OCI-LY3 (cell line): Measurements from ENCODE around the gene DHX35.

Source experiments
- H2AFZ ChIP-seq: fragments of 200-600, 300-600 bp; shearing (Covaris generic); 2 replicates; pipeline ENCODE4 v1.6.0; 2014; ENCODE audit warnings: antibody characterized with exemption, low read depth, low read length
- H3K27ac ChIP-seq: fragments of 200-600, 300-600 bp; sonication (generic); 2 replicates; pipeline ENCODE4 v1.5.1; 2014; ENCODE audit warnings: mild to moderate bottlenecking, low read length, moderate library complexity, mixed read lengths
- H3K27me3 ChIP-seq: fragments of 200-600, 300-600 bp; sonication (generic); 2 replicates; pipeline ENCODE4 v1.6.1; 2014; ENCODE audit warnings: low read depth, low read length, mixed read lengths
- H3K36me3 ChIP-seq: fragments of 200-600, 300-600 bp; sonication (generic); replicated peaks from 2 replicates; pipeline ENCODE3; 2014; ENCODE audit warnings: low read depth, low read length, mixed read lengths
- H3K4me1 ChIP-seq: fragments of 300-600, 200-600 bp; sonication (generic); 2 replicates; pipeline ENCODE4 v1.6.1; 2014; ENCODE audit warnings: low read length, mixed read lengths
- H3K4me2 ChIP-seq: fragments of 200-600, 300-600 bp; sonication (generic); 2 replicates; pipeline ENCODE4 v1.6.1; 2014; ENCODE audit warnings: low read length, mixed read lengths
- H3K4me3 ChIP-seq: fragments of 300-600, 200-600 bp; sonication (generic); 2 replicates; pipeline ENCODE4 v1.5.1; 2014; ENCODE audit warnings: antibody characterized with exemption, mild to moderate bottlenecking, low read length, moderate library complexity
- H3K79me2 ChIP-seq: fragments of 300-600, 200-600 bp; shearing (Covaris generic); 2 replicates; pipeline ENCODE4 v1.6.1; 2014; ENCODE audit warnings: mild to moderate bottlenecking, low read length, mixed read lengths
- H3K9ac ChIP-seq: fragments of 300-600, 200-600 bp; shearing (Covaris generic); 2 replicates; pipeline ENCODE4 v1.6.0; 2014; ENCODE audit warnings: mild to moderate bottlenecking, low read length, moderate library complexity
- H3K9me3 ChIP-seq: fragments of 200-600, 300-600 bp; shearing (Covaris generic); 2 replicates; pipeline ENCODE4 v1.6.1; 2014; ENCODE audit warnings: low read length, mixed read lengths; ENCODE audit not compliant: insufficient read depth
- H4K20me1 ChIP-seq: fragments of 200-600, 300-600 bp; sonication (generic); 2 replicates; pipeline ENCODE4 v1.6.1; 2016; ENCODE audit warnings: low read length, mixed read lengths; ENCODE audit not compliant: insufficient read depth
- EZH2phosphoT487 ChIP-seq: fragments of 200-600 bp; shearing (Covaris generic); IDR thresholded peaks from 2 replicates; pipeline ENCODE4 v1.6.1; 2018; ENCODE audit warnings: antibody characterized with exemption, mixed run types, low read depth
- TF ChIP-seq, protein P1 (sequence below): fragments of 200-600, 300-600 bp; sonication (generic); IDR thresholded peaks from 2 replicates; pipeline ENCODE4 v1.5.1; 2014; ENCODE audit warnings: antibody characterized with exemption, low read length, low read depth

The DHX35 gene

GRCh38 chr20:38973645-38974044 is 11.5 kb downstream of the DHX35 start:
- TF ChIP-seq, protein P1, sequence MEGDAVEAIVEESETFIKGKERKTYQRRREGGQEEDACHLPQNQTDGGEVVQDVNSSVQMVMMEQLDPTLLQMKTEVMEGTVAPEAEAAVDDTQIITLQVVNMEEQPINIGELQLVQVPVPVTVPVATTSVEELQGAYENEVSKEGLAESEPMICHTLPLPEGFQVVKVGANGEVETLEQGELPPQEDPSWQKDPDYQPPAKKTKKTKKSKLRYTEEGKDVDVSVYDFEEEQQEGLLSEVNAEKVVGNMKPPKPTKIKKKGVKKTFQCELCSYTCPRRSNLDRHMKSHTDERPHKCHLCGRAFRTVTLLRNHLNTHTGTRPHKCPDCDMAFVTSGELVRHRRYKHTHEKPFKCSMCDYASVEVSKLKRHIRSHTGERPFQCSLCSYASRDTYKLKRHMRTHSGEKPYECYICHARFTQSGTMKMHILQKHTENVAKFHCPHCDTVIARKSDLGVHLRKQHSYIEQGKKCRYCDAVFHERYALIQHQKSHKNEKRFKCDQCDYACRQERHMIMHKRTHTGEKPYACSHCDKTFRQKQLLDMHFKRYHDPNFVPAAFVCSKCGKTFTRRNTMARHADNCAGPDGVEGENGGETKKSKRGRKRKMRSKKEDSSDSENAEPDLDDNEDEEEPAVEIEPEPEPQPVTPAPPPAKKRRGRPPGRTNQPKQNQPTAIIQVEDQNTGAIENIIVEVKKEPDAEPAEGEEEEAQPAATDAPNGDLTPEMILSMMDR = no peak
- no peak for TF ChIP-seq EZH2phosphoT487
- no peaks in the 10 kb centered on the region for H3K9me3 ChIP-seq
- peaks cover 28% of the 10 kb centered on the region for H3K4me1 ChIP-seq
- H3K27me3 ChIP-seq = no peaks in the 10 kb centered on the region
- H3K4me3 ChIP-seq = peak overlapping the region; percentile 30
- peak overlapping the region; percentile 60 for H3K27ac ChIP-seq
- peak overlapping the region; percentile 60 for H3K4me2 ChIP-seq
- H3K36me3 ChIP-seq = peaks cover 32% of the 10 kb centered on the region
- H3K79me2 ChIP-seq = peaks cover 25% of the 10 kb centered on the region
- H4K20me1 ChIP-seq = no peaks in the 10 kb centered on the region
- H2AFZ ChIP-seq = no peak overlapping the region
- H3K9ac ChIP-seq = peak overlapping the region; percentile 8; the same call in 1 of the 2 replicates

- Histone ChIP-seq H3K36me3 (peaks cover 22% of the 10 kb centered on the region), H3K27me3 (no peaks in the 10 kb centered on the region), H3K9me3 (no peaks in the 10 kb centered on the region), H3K27ac (no peak overlapping the region), H2AFZ (no peak overlapping the region), H3K79me2 (peaks cover 35% of the 10 kb centered on the region), H3K9ac (no peak overlapping the region), H4K20me1 (no peaks in the 10 kb centered on the region), H3K4me1 (peaks cover 28% of the 10 kb centered on the region), H3K4me3 (no peak overlapping the region), H3K4me2 (no peak overlapping the region)
- TF ChIP-seq EZH2phosphoT487 = no peak
- TF ChIP-seq, protein P1 = no peak
Measured at GRCh38 chr20:38975539-38976120, 13.5 kb downstream of the DHX35 start.

DNA sequence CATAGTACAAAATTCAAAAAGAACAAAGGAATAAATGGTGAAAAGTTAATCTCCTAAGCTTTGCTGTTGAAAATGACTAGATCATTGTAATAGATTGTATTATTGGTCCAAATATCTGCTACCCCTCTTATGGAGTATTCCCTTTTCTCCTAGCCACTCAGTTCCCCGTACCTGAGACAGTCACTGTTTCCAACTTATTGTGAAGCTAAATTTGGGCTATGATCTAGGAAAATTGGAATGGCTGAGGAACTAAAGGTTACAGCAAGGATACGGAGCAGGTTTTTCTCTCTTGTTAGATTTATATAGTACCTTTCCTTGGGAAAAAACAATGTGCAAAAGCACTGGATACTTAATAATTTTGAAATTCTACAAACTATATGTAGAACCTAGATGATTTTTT is 17.3 kb downstream of the DHX35 start:
- Histone ChIP-seq H3K27ac (no peak overlapping the region), H4K20me1 (no peaks in the 10 kb centered on the region), H3K4me1 (0 out of 2 replicates have a peak, but pooled peaks cover under 1% of the 10 kb centered on the region), H3K27me3 (no peaks in the 10 kb centered on the region), H3K79me2 (peaks cover 30% of the 10 kb centered on the region), H3K9ac (no peak overlapping the region), H3K36me3 (peaks cover 19% of the 10 kb centered on the region), H2AFZ (no peak overlapping the region), H3K4me3 (no peak overlapping the region), H3K9me3 (no peaks in the 10 kb centered on the region), H3K4me2 (no peak overlapping the region)
- TF ChIP-seq EZH2phosphoT487 = no peak
- TF ChIP-seq, protein P1 = no peak

- no peak overlapping the region for H2AFZ ChIP-seq
Measured at GRCh38 chr20:38979842-38980241, 17.7 kb downstream of the DHX35 start.

More at GRCh38 chr20:38979842-38980241, 17.7 kb downstream of the DHX35 start:
- Histone ChIP-seq H3K36me3 (peaks cover 18% of the 10 kb centered on the region), H3K9me3 (no peaks in the 10 kb centered on the region), H3K4me2 (no peak overlapping the region), H3K27ac (no peak overlapping the region), H4K20me1 (no peaks in the 10 kb centered on the region), H3K27me3 (no peaks in the 10 kb centered on the region), H3K9ac (no peak overlapping the region), H3K79me2 (peaks cover 26% of the 10 kb centered on the region), H3K4me1 (no peaks in the 10 kb centered on the region), H3K4me3 (no peak overlapping the region)
- no peak for TF ChIP-seq EZH2phosphoT487
- TF ChIP-seq, protein P1 = no peak
